GM12875 (cell line): ENCODE results near the gene ARSB.

Experiments
- H3K4me3 ChIP-seq: one replicate; pipeline ENCODE4 v1.5.1; 2011; ENCODE audit warnings: low read depth, low read length, control low read depth
- CTCF ChIP-seq: IDR thresholded peaks from 2 replicates; pipeline ENCODE4 v1.5.1; 2011; ENCODE audit warnings: low read depth, mild to moderate bottlenecking, control low read depth, inconsistent platforms, low read length, moderate library complexity, borderline replicate concordance; ENCODE audit not compliant: insufficient read depth

The ARSB gene

GRCh38 chr5:78823196-78823595 lies 161.9 kb downstream of the ARSB start:
- no peak for TF ChIP-seq CTCF
- no peak overlapping the region for H3K4me3 ChIP-seq

GRCh38 chr5:78821536-78822021 lies 163.5 kb downstream of the ARSB start:
- TF ChIP-seq CTCF: no peak

GRCh38 chr5:78819707-78820106 lies 165.4 kb downstream of the ARSB start:
- TF ChIP-seq CTCF: no peak
- H3K4me3 ChIP-seq: no peak overlapping the region

More at GRCh38 chr5:78821536-78822021, 163.5 kb downstream of the ARSB start:
- H3K4me3 ChIP-seq: no peak overlapping the region

GRCh38 chr5:78819166-78819565 lies 165.9 kb downstream of the ARSB start:
- no peak for TF ChIP-seq CTCF
- no peak overlapping the region for H3K4me3 ChIP-seq

- no peak for TF ChIP-seq CTCF
- no peak overlapping the region for H3K4me3 ChIP-seq
These were observed 168.9 kb downstream of the ARSB start for GRCh38 chr5:78816143-78816765.

- no peak overlapping the region for H3K4me3 ChIP-seq
- no peak for TF ChIP-seq CTCF
These were observed 171.1 kb downstream of the ARSB start for GRCh38 chr5:78813906-78814530.

GRCh38 chr5:78813286-78813685 lies 171.8 kb downstream of the ARSB start:
- TF ChIP-seq CTCF: no peak
- no peak overlapping the region for H3K4me3 ChIP-seq
